C4-2B (cell line): ENCODE data around the gene WBP2.

Experiments used
- CTCF ChIP-seq: fragments of 450-650 bp; conservative IDR thresholded peaks from 2 replicates; pipeline ENCODE4 v1.5.1; 2017; ENCODE audit warnings: mild to moderate bottlenecking
- ZFX ChIP-seq: fragments of 450-650 bp; IDR thresholded peaks from 2 replicates; pipeline ENCODE4 v1.6.1; 2017

- no peak for TF ChIP-seq CTCF
- TF ChIP-seq ZFX: no peak
Observed at GRCh38 chr17:75889454-75889853, 34.3 kb upstream of the WBP2 start.
